OCI-LY7 (cell line): ENCODE measurements around the gene GALC. TPM values are rescaled to one million over a fixed set of nuclear protein-coding genes. Genes with fewer than 3 reads are reported as not detected.

Experiments
- BruUV-seq: library from RNA; stranded (reverse); fragments of 400-500 nt; replicated peaks from 2 replicates; lab custom pipeline; 2021; lab: Mats Ljungman, UMichigan
- CTCF ChIA-PET: fragments of 300-600 bp; sonication (Branson Sonifier 250); formaldehyde crosslinking; loops from one replicate; lab custom pipeline; 2022; ENCODE audit warnings: antibody characterized with exemption; ENCODE audit not compliant: unreplicated experiment; lab: Charles Lee
- POLR2A ChIA-PET: fragments of 300-600 bp; sonication (Branson Sonifier 250); formaldehyde crosslinking; loops from one replicate; lab custom pipeline; 2022; ENCODE audit warnings: antibody characterized with exemption; lab: Charles Lee
- DNase-seq: peaks from one replicate; pipeline ENCODE4 v3.0.0-alpha.2; 2015; ENCODE audit warnings: low spot score
- H2AFZ ChIP-seq: fragments of 200-600 bp; sonication (generic), shearing (Covaris generic); 2 replicates; pipeline ENCODE4 v1.6.1; 2014; ENCODE audit warnings: mild to moderate bottlenecking, antibody characterized with exemption, low read length, moderate library complexity
- H3K27ac ChIP-seq: fragments of 200-600 bp; sonication (generic); 2 replicates; pipeline ENCODE4 v1.5.1; 2014; ENCODE audit warnings: mixed run types, low read depth, mild to moderate bottlenecking, moderate library complexity, low read length, inconsistent platforms; ENCODE audit not compliant: poor library complexity, severe bottlenecking
- H3K36me3 ChIP-seq: fragments of 200-600 bp; sonication (generic); 2 replicates; pipeline ENCODE4 v1.6.1; 2014; ENCODE audit warnings: mild to moderate bottlenecking, antibody characterized with exemption, low read length, moderate library complexity, mixed read lengths; ENCODE audit not compliant: insufficient read depth
- H3K4me1 ChIP-seq: fragments of 200-600 bp; sonication (generic); 2 replicates; pipeline ENCODE4 v1.5.1; 2014; ENCODE audit warnings: mild to moderate bottlenecking, low read length; ENCODE audit not compliant: insufficient read depth, poor library complexity, severe bottlenecking
- H3K4me2 ChIP-seq: fragments of 200-600 bp; sonication (generic); 2 replicates; pipeline ENCODE4 v1.6.1; 2014; ENCODE audit warnings: mild to moderate bottlenecking, low read length
- H3K4me3 ChIP-seq: fragments of 200-600 bp; sonication (generic); 2 replicates; pipeline ENCODE4 v1.5.1; 2014; ENCODE audit warnings: mild to moderate bottlenecking, low read depth, low read length; ENCODE audit not compliant: poor library complexity, severe bottlenecking
- H3K79me2 ChIP-seq: fragments of 200-600 bp; sonication (generic); 2 replicates; pipeline ENCODE4 v1.6.1; 2016; ENCODE audit warnings: low read depth, mild to moderate bottlenecking, low read length, moderate library complexity, mixed read lengths; ENCODE audit not compliant: insufficient read depth
- H3K9me2 ChIP-seq: fragments of 200-600 bp; sonication (generic); 2 replicates; pipeline ENCODE4 v1.6.1; 2016; ENCODE audit warnings: mild to moderate bottlenecking, low read length, mixed read lengths; ENCODE audit not compliant: insufficient read depth
- H3K9me3 ChIP-seq: fragments of 200-600 bp; sonication (generic); 2 replicates; pipeline ENCODE4 v1.6.1; 2014; ENCODE audit warnings: mild to moderate bottlenecking, mixed run types, low read length, mixed read lengths
- H4K20me1 ChIP-seq: fragments of 200-600 bp; sonication (generic); 2 replicates; pipeline ENCODE4 v1.6.1; 2014; ENCODE audit warnings: mild to moderate bottlenecking, antibody characterized with exemption, low read length, moderate library complexity, mixed read lengths; ENCODE audit not compliant: insufficient read depth
- EZH2phosphoT487 ChIP-seq: fragments of 200-600 bp; sonication (generic); IDR thresholded peaks from 2 replicates; pipeline ENCODE4 v1.6.1; 2018; ENCODE audit warnings: low read depth, borderline replicate concordance, mild to moderate bottlenecking, mixed run types, antibody characterized with exemption, low read length, moderate library complexity, mixed read lengths
- intact Hi-C: fragments of 100-400 bp; cut with micrococcal nuclease; formaldehyde crosslinking; loops from one replicate; pipeline ENCODE4 v1.10.0; 2022; ENCODE audit not compliant: unreplicated experiment
- total RNA-seq, 2 experiments: library from RNA; depleted of rRNA in 1 of 2; stranded (reverse); fragments of >200 nt in 1 of 2; shearing (Covaris generic) in 1 of 2; gene quantifications; 2 replicates each; pipeline ENCODE4 v1.2.3, GENCODE V29; 2014 to 2022
- TF ChIP-seq, protein P1 (sequence below): fragments of 200-600 bp; sonication (generic); conservative IDR thresholded peaks from 2 replicates; pipeline ENCODE4 v1.5.1; 2014; ENCODE audit warnings: mild to moderate bottlenecking, antibody characterized with exemption, low read length, moderate library complexity, mixed read lengths

Gene GALC
- total RNA-seq, 2 experiments from 2014 or later = 4.4 to 18.0 TPM

DNA sequence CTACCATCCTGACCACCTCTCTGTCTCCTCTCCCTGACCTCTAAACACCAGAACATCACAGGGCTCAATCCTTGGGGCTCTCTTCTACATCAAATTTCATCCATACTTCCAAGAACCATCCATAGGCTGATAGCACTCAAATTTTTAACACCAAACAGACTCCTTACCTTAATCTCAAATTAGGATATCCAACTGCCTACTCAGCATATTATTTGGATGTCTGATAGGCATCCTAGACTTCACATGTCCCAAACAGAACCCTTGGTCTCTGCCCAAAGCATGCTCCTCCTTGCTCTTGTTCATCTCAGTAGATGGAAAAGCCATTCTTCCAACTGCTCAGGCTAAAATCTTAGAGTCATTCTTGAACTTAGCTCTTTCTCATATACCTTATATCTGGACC is 91.3 kb downstream of the GALC start:
- Histone ChIP-seq H3K4me2 (no peak overlapping the region), H3K27ac (no peak overlapping the region), H3K36me3 (no peaks in the 10 kb centered on the region), H3K9me3 (no peaks in the 10 kb centered on the region), H3K4me3 (no peak overlapping the region), H3K9me2 (no peaks in the 10 kb centered on the region), H4K20me1 (no peaks in the 10 kb centered on the region), H3K4me1 (no peaks in the 10 kb centered on the region), H3K79me2 (no peaks in the 10 kb centered on the region), H2AFZ (no peak overlapping the region)
- no peak for DNase-seq
- intact Hi-C loops = no loop called here
- ChIA-PET POLR2A (no interaction called here), CTCF (no interaction called here)
- BruUV-seq = no TSS peak
- TF ChIP-seq, protein P1, sequence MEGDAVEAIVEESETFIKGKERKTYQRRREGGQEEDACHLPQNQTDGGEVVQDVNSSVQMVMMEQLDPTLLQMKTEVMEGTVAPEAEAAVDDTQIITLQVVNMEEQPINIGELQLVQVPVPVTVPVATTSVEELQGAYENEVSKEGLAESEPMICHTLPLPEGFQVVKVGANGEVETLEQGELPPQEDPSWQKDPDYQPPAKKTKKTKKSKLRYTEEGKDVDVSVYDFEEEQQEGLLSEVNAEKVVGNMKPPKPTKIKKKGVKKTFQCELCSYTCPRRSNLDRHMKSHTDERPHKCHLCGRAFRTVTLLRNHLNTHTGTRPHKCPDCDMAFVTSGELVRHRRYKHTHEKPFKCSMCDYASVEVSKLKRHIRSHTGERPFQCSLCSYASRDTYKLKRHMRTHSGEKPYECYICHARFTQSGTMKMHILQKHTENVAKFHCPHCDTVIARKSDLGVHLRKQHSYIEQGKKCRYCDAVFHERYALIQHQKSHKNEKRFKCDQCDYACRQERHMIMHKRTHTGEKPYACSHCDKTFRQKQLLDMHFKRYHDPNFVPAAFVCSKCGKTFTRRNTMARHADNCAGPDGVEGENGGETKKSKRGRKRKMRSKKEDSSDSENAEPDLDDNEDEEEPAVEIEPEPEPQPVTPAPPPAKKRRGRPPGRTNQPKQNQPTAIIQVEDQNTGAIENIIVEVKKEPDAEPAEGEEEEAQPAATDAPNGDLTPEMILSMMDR = no peak
- TF ChIP-seq EZH2phosphoT487 = no peak

DNA sequence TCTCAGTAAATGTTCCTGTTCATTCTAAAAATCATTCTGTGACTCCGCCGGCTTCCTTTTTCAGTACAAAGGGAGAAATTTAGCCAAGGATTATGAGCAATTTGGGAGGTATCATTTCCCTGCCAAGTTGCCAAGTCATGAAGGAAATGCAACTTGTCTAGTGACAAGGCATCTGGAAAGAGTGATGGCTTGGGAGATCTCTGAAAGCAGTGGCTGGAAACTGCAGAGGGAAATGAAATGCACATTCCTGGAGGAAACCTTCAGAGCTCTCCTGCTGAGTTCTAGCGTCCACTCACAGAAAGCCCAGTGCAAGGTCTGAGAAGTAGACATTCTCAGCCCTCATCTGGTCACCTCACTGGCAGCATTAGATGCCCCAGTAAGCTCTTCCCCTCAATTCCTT is 91.7 kb downstream of the GALC start:
- Histone ChIP-seq H3K36me3 (no peaks in the 10 kb centered on the region), H3K27ac (no peak overlapping the region), H3K9me2 (no peaks in the 10 kb centered on the region), H3K4me1 (no peaks in the 10 kb centered on the region), H2AFZ (no peak overlapping the region), H3K79me2 (no peaks in the 10 kb centered on the region), H3K4me3 (no peak overlapping the region), H3K9me3 (no peaks in the 10 kb centered on the region), H4K20me1 (no peaks in the 10 kb centered on the region), H3K4me2 (no peak overlapping the region)
- no peak for DNase-seq
- intact Hi-C loops = no loop called here
- ChIA-PET POLR2A (no interaction called here), CTCF (no interaction called here)
- no TSS peak for BruUV-seq
- TF ChIP-seq, protein P1 = no peak
- TF ChIP-seq EZH2phosphoT487 = no peak

DNA sequence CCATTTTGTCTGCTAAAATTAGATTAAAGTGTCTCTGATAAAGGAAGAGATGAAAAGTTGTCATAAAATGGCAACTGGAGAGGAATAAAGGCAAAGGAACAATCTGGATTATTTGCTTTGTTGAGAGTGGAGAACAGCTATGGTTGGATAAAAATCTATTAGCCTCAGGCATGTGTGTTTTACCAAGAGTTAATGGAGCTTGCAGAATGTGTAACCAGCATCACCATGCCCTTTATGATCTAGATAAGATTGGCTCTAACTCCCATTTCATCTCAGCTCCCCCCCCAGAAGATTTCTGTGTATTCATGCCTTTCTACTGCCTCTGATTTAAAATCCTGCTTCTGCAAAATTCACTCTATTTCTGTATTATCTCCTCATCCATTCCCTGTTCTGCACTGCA is 93.8 kb downstream of the GALC start:
- Histone ChIP-seq H2AFZ (no peak overlapping the region), H3K36me3 (no peaks in the 10 kb centered on the region), H3K4me3 (no peak overlapping the region), H3K4me2 (no peak overlapping the region), H3K79me2 (no peaks in the 10 kb centered on the region), H3K9me3 (no peaks in the 10 kb centered on the region), H4K20me1 (no peaks in the 10 kb centered on the region), H3K27ac (no peak overlapping the region), H3K9me2 (no peaks in the 10 kb centered on the region), H3K4me1 (no peaks in the 10 kb centered on the region)
- BruUV-seq = no TSS peak
- DNase-seq = no peak
- TF ChIP-seq, protein P1 = no peak
- no peak for TF ChIP-seq EZH2phosphoT487
- intact Hi-C loops = no loop called here
- ChIA-PET CTCF (no interaction called here), POLR2A (interaction anchor here (0.6 kb wide), 1 partner anchor 437 kb away, joined by 3 read pairs; no protein-coding TSS in a partner anchor)
